GM18909 (cell line): ENCODE measurements around the gene SLCO1B1.
A peak's percentile ranks its signal among the peaks of the same experiment; 100 is the strongest.
"Not testable (repeated sequence)": the region's sequence is repeated elsewhere in the genome, so short reads cannot be mapped to it uniquely, and the experiment has no call there.

ENCODE experiments used
- ATAC-seq: cut with Tn5 transposase; IDR thresholded peaks from one replicate; pipeline ENCODE4 v1.9.1; 2021; ENCODE audit warnings: mild to moderate bottlenecking; ENCODE audit not compliant: unreplicated experiment, poor library complexity

The SLCO1B1 gene, protein sequence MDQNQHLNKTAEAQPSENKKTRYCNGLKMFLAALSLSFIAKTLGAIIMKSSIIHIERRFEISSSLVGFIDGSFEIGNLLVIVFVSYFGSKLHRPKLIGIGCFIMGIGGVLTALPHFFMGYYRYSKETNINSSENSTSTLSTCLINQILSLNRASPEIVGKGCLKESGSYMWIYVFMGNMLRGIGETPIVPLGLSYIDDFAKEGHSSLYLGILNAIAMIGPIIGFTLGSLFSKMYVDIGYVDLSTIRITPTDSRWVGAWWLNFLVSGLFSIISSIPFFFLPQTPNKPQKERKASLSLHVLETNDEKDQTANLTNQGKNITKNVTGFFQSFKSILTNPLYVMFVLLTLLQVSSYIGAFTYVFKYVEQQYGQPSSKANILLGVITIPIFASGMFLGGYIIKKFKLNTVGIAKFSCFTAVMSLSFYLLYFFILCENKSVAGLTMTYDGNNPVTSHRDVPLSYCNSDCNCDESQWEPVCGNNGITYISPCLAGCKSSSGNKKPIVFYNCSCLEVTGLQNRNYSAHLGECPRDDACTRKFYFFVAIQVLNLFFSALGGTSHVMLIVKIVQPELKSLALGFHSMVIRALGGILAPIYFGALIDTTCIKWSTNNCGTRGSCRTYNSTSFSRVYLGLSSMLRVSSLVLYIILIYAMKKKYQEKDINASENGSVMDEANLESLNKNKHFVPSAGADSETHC

DNA sequence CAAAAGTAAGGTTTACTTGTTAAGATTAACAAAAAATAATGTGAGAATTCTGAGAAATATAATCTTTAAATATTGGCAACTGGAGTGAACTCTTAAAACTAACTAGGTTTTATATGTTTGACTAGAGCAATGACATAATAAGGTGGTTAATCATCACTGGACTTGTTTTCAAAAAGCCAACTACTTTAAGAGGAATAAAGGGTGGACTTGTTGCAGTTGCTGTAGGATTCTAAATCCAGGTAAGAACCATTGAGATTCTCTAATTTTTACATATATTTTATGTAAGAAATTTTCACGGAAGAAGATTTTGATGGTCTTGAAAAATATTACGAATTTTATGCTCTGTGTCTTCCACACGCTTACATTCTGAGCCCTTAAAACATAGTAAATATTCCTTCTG lies at the start of gene SLCO1B1:
Gene SLCO1B1 (plus strand): TSS at position 197 of the 400 bp plus-strand sequence. CDS start 10,381 bp downstream, outside the sequence.
- ATAC-seq = no peak

- ATAC-seq = not testable (repeated sequence)
Measured at GRCh38 chr12:21084753-21085152, 46.2 kb upstream of the SLCO1B1 start.

DNA sequence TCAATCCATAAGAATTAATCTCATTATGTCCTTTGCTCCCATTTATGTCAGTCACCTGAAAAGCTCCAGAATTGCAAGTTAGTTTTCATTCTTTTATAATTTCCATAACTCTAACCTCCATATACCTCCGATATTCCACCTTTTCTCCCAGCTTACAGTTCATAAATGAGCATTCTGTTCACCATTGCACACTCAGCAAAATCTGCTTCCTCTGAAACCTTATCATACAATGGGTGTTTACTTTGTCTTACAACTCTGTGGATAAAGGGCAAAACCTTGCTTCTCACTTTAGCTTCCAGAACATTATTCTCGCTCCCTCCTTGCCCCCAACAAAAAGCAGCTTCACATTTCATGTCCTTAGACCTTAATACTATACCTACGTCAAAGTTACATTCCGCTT lies 19.3 kb upstream of the SLCO1B1 start:
- ATAC-seq = no peak

GRCh38 chr12:21113266-21113665 lies 17.7 kb upstream of the SLCO1B1 start:
- ATAC-seq = no peak

DNA sequence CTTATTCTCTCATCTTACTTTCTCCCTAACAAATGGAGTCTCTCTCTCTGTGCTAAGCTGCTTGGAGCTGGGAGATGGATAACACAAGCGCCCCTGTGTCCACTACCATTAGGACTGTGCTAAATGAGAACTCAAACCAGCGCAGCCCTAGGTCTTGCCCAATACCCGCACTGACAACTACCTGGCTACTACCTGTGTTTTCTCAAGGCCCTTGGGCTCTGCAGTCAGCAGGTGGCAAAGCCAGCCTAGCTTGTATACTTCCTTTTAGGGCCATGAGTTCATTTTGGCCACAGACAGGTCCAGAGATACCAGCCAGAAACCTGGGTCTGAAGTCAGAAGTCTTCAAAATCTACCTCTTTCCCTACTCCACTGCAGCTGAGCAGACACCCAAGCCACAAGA lies 13.0 kb upstream of the SLCO1B1 start:
- ATAC-seq = no peak

- ATAC-seq = no peak
Measured at GRCh38 chr12:21118760-21119159, 12.2 kb upstream of the SLCO1B1 start.

DNA sequence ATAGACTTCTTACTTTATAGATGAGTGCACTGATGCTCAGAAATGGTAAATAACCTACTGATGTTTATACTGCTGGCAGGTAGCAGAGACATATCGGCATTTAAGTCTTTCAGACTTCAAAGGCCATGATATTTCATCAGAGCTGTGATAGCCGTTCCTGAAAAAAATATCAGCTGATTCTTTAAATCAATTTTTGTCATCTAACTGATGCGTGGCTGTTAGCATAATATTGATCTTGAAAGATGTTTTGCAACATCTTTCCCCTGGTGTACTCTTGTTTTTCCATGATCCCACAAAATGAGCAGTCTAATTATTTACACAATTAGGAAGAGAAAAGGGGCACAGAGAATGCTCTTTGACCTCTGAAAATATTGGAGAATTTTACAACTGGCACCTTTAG lies 1.6 kb upstream of the SLCO1B1 start:
- ATAC-seq = no peak

GRCh38 chr12:21129906-21130305 lies 1.1 kb upstream of the SLCO1B1 start:
- no peak for ATAC-seq

DNA sequence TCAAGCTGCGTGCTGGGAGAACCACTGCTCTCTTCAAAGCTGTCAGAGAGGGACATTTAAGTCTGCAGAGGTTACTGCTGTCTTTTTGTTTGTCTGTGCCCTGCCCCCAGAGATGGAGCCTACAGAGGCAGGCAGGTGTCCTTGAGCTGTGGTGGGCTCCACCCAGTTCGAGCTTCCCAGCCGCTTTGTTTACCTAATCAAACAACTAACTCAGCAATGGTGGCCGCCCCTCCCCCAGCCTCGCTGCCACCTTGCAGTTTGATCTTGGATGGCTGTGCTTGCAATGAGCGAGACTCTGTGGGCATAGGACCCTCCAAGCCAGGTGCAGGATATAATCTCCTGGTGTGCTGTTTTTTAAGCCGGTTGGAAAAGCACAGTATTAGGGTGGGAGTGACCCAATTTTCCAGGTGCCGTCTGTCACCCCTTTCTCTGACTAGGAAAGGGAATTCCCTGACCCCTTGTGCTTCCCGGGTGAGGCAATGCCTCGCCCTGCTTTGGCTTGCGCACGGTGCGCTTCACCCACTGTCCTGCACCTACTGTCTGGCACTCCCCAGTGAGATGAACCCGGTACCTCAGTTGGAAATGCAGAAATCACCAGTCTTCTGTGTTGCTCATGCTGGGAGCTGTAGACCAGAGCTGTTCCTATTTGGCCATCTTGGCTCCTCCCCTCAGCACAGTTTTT lies 6.5 kb downstream of the SLCO1B1 start:
- ATAC-seq = not testable (repeated sequence)

DNA sequence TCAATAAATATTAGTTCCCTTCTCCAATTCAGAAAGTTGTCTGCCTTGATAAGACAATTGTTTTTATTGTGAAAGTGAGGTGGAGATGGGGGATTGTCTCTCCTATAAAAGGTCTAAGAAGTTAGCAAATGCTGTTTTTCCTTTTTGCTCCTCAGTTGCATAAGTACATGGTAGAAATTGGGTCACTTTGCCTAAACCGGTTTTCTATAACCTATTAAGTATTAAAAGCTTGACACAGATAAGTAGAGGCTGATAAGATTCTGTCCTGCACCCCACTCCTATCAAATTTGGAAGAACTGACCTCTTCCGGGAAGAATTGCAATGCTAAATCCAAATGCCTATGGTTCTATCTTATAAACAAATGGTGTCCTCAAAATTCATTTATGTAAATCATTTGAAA lies 7.0 kb downstream of the SLCO1B1 start:
- ATAC-seq = no peak

DNA sequence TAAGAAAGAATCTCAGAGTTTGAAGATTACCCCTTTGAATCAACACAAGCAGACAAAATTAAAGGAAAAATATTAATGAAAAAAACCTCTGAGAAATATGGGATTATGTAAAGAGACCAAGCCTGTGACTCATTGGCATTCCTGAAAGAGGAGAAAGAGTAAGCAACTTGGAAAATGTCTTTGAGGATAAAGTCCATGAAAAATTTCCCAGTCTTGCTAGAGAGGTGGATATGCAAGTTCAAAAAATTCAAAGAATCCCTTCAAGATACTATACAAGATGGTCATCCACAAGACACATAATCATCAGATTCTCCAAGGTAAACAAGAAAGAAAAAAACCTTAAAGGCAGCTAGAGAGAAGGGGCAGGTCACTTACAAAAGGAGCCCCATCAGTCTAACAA lies 13.3 kb downstream of the SLCO1B1 start:
- no peak for ATAC-seq

DNA sequence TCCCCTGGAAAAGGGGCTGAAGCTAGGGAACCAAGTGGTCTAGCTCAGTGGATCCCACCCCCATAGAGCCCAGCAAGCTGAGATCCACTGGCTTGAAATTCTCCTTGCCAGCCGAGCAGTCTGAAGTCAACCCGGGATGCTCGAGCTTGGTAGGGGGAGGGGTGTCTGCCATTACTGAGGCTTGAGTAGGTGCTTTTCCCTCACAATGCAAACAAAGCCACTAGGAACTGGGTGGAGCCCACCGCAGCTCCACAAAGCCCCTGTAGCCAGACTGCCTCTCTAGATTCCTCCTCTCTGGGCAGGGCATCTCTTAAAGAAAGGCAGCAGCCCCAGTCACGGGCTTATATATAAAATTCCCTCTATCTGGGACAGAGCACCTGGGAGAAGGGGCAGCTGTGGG lies 18.9 kb downstream of the SLCO1B1 start:
- ATAC-seq = not testable (repeated sequence)

- no peak for ATAC-seq
Measured at GRCh38 chr12:21151184-21151583, 20.2 kb downstream of the SLCO1B1 start.

GRCh38 chr12:21155522-21156351 lies 24.7 kb downstream of the SLCO1B1 start:
- ATAC-seq = no peak

GRCh38 chr12:21165048-21165447 lies 34.1 kb downstream of the SLCO1B1 start:
- ATAC-seq = no peak

DNA sequence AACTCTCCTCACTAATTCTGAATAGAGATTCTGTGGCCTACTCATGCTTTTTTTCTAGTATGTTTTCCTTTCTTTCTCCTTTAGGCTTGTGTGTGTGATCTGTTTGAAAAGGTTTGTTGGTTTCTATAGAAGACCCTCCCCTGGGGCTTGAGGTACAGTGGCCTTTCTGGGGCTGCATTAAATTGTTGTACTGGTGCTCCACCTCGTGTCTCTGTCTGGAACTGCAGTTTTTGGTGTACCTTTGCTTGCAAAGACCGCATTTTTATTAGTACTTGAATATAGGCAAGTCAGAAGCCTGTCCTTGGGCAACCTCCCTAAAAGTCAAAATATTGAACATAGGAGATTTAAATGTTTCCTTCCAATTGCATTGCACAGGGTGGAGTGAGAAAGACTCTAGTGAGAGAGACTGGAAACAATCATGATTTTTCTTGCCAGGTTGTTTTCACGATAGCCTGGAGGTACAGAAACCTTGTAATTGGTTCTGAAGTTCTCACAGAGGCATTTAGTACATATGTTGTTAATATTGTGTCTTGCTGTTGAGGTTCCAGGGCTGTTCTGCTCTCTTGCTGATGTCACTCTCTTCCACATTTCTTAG lies 39.0 kb downstream of the SLCO1B1 start:
- peak; percentile 68 for ATAC-seq

DNA sequence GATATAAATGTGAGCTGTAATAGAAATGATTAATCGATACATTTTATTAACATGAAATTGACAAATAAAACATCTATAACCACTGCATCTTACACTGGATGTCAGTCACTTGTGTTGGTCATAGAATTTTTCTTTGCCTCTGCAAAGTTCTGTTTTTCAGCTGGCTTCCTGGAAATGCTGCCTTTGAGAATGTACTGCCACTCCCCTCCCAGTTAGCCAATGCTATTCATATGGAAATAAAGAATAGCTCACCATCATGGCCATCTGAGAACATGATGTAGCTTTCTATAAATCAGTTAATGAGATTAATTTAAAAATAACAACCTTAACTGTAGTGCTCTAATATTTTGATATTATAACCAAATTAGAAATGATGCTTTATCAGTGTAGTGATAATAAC lies 41.1 kb downstream of the SLCO1B1 start:
- no peak for ATAC-seq

DNA sequence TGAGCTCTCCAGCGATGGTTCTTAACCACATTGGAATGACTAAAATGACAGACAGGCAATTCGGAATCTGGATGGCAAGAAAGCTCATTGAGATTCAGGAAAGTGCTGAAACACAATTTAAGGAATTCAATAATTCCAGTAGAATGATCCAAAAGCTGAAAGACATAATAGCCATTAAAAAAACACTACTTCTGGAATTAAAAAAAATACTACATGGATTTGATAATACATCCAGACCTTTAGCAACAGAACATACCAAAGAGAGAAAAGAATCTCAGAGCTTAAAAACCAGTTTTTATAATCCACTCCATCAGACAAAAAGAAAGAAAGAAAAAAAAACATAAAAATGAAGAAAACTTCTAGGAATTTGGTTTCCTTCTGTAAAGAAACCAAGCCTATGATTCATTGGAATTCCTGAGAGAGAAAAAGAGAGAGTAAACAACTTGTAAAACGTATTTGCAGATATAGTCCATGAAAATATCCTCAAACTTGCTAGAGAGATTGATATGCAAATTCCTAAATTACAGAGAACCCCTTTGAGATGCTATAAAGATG lies 52.8 kb downstream of the SLCO1B1 start:
- no peak for ATAC-seq

DNA sequence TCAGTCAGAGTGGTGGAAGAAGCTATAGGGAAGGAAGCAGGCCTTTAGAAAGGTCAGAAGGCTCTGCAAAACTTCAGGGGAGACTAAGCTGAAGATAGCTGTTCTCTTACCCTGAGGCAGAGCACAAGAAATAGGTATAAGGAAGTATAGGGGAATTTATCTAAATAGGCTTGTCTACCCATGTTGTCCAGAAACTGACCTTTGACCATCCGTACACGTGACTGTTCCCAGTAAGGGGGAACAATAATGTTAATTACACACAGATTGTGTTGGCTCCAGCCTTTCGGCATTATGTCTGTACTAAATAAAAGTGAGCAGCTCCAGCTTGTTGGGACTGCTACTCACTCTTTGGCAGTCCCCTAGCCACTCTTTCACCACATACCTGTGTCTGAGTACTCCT lies 59.0 kb downstream of the SLCO1B1 start:
- ATAC-seq = no peak

- not testable (repeated sequence) for ATAC-seq
Measured at GRCh38 chr12:21214433-21214832, 83.4 kb downstream of the SLCO1B1 start.
